Smooth muscle cell (in vitro differentiated cells): Measurements from ENCODE around the gene POGZ. TPM values are rescaled to one million over a fixed set of nuclear protein-coding genes. Genes with fewer than 3 reads are reported as not detected.
"Not testable (repeated sequence)": the region's sequence is repeated elsewhere in the genome, so short reads cannot be mapped to it uniquely, and the experiment has no call there.

ENCODE experiments used
- DNase-seq: peaks from one replicate; lab custom pipeline; 2025; ENCODE audit not compliant: unreplicated experiment; lab: John Stamatoyannopoulos, UW
- H2AFZ ChIP-seq: fragments of 200-600 bp; sonication (generic); 2 replicates; pipeline ENCODE4 v1.6.0; 2016; ENCODE audit warnings: antibody characterized with exemption, low read depth, mild to moderate bottlenecking
- H3F3A ChIP-seq: fragments of 200-600 bp; sonication (generic); 2 replicates; pipeline ENCODE4 v1.6.0; 2017; ENCODE audit warnings: antibody characterized with exemption, low read depth
- H3K27ac ChIP-seq: fragments of 200-600 bp; sonication (generic); 2 replicates; pipeline ENCODE4 v1.5.1; 2016; ENCODE audit warnings: low read depth, mild to moderate bottlenecking
- H3K27me3 ChIP-seq: fragments of 200-600 bp; sonication (generic); 2 replicates; pipeline ENCODE4 v1.6.1; 2016; ENCODE audit warnings: low read depth, mild to moderate bottlenecking
- H3K36me3 ChIP-seq: fragments of 200-600 bp; sonication (generic); 2 replicates; pipeline ENCODE4 v1.5.1; 2016; ENCODE audit warnings: low read depth
- H3K4me1 ChIP-seq: fragments of 200-600 bp; sonication (generic); 2 replicates; pipeline ENCODE4 v1.5.1; 2016; ENCODE audit warnings: low read depth
- H3K4me2 ChIP-seq: fragments of 200-600 bp; sonication (generic); 2 replicates; pipeline ENCODE4 v1.6.0; 2016; ENCODE audit warnings: mild to moderate bottlenecking
- H3K4me3 ChIP-seq: fragments of 200-600 bp; sonication (generic); 2 replicates; pipeline ENCODE4 v1.5.1; 2016; ENCODE audit warnings: mild to moderate bottlenecking
- H3K79me2 ChIP-seq: fragments of 200-600 bp; sonication (generic); 2 replicates; pipeline ENCODE4 v1.6.0; 2016; ENCODE audit warnings: low read depth, mild to moderate bottlenecking
- H3K9ac ChIP-seq: fragments of 200-600 bp; sonication (generic); 2 replicates; pipeline ENCODE4 v1.6.0; 2016; ENCODE audit warnings: low read depth
- H3K9me3 ChIP-seq: fragments of 200-600 bp; sonication (generic); replicated peaks from 2 replicates; pipeline ENCODE4 v1.5.1; 2016; ENCODE audit warnings: low read depth
- H4K20me1 ChIP-seq: fragments of 200-600 bp; sonication (generic); 2 replicates; pipeline ENCODE4 v1.6.0; 2016; ENCODE audit warnings: low read depth
- WGBS: methylation state at CpG from one replicate; pipeline ENCODE4 v1.1.7; 2016; ENCODE audit warnings: low lambda C conversion rate; 5-methylcytosine and 5-hydroxymethylcytosine counted together
- polyA plus RNA-seq: library from polyadenylated mRNA; unstranded; fragments of >200 nt; fragmentation: Nextera tagmentation; extraction: Ambion mirVana; gene quantifications from 2 replicates; pipeline ENCODE4 v1.2.1, GENCODE V29; 2016
- total RNA-seq: library from RNA; depleted of rRNA; stranded (reverse); fragments of >200 nt; gene quantifications from 2 replicates; pipeline ENCODE4 v1.2.3, GENCODE V29; 2014
- TF ChIP-seq, protein P1 (sequence below): fragments of 200-600 bp; sonication (generic); IDR thresholded peaks from 2 replicates; pipeline ENCODE4 v1.5.1; 2017; ENCODE audit warnings: borderline replicate concordance, mild to moderate bottlenecking, antibody characterized with exemption; ENCODE audit not compliant: insufficient read depth, poor library complexity, severe bottlenecking

Gene POGZ
- total and polyA plus RNA-seq, 2 experiments from 2014 or later: 20.5 to 40.9 TPM

DNA sequence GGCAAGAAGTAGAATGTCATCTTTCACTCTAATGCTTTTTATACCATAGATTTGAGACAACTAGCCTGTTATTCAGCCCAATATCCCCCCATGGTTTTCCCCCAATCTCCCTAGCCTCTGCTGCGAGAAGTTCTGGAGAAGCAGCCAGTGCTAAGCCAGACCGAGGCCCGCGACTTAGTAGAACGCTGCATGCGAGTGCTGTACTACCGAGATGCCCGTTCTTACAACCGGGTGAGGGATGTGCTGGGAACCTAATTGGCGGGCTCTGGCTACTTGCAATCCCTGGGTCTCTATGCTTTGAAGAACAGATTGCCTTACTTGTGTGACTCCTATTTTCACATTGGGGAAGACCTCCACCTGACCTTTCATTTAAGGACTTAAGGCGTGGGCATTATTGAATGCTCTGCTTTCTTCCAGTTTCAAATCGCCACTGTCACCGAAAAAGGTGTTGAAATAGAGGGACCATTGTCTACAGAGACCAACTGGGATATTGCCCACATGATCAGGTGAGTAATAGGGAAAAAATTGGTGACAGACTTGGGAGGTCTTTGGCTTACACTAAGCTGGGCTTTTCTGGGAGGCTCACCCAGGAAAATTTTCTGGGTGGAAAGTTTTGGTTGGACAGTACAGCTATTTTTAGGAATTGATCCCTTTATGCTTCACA is 58.0 kb downstream of the POGZ start:
- peaks cover 29% of the 10 kb centered on the region for H4K20me1 ChIP-seq
- TF ChIP-seq, protein P1, sequence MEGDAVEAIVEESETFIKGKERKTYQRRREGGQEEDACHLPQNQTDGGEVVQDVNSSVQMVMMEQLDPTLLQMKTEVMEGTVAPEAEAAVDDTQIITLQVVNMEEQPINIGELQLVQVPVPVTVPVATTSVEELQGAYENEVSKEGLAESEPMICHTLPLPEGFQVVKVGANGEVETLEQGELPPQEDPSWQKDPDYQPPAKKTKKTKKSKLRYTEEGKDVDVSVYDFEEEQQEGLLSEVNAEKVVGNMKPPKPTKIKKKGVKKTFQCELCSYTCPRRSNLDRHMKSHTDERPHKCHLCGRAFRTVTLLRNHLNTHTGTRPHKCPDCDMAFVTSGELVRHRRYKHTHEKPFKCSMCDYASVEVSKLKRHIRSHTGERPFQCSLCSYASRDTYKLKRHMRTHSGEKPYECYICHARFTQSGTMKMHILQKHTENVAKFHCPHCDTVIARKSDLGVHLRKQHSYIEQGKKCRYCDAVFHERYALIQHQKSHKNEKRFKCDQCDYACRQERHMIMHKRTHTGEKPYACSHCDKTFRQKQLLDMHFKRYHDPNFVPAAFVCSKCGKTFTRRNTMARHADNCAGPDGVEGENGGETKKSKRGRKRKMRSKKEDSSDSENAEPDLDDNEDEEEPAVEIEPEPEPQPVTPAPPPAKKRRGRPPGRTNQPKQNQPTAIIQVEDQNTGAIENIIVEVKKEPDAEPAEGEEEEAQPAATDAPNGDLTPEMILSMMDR: no peak
- H2AFZ ChIP-seq: no peak overlapping the region
- 97% methylated on average over 13 of the region's 13 CpGs for WGBS
- H3K27me3 ChIP-seq: no peaks in the 10 kb centered on the region
- H3K4me2 ChIP-seq: no peak overlapping the region
- H3K4me1 ChIP-seq: peaks cover 9% of the 10 kb centered on the region
- no peak for DNase-seq
- no peaks in the 10 kb centered on the region for H3K36me3 ChIP-seq
- H3K27ac ChIP-seq: peak overlapping the region; percentile 89
- H3K79me2 ChIP-seq: peaks cover 15% of the 10 kb centered on the region
- no peaks in the 10 kb centered on the region for H3K9me3 ChIP-seq
- H3F3A ChIP-seq: peaks cover 42% of the 10 kb centered on the region
- H3K4me3 ChIP-seq: no peak overlapping the region
- no peak overlapping the region for H3K9ac ChIP-seq

DNA sequence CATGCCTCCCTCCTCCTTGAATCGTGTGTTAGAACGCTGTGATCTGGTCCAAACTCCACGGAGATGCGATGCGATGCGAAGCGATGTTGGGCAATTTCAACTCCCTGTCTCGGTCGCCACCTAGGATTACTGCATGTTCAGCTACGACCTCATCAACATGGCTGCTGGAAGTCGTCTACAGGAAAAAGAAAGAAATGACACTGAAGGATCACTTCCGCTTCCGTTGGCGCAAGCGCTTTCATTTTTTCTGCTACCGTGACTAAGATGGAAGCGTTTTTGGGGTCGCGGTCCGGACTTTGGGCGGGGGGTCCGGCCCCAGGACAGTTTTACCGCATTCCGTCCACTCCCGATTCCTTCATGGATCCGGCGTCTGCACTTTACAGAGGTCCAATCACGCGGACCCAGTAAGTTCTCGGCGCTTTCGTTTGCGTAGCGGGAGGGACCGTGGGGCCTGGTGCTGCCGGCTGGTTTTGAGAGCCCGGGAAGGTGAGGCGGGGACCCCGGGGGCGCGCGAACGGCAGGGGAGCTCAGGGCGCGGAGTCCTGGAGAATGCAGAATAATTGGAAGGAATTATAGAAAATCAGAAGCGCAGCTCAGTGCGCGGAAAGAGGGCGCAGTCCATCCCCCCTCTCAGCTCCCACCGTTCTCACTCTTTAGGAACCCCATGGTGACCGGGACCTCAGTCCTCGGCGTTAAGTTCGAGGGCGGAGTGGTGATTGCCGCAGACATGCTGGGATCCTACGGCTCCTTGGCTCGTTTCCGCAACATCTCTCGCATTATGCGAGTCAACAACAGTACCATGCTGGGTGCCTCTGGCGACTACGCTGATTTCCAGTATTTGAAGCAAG is 59.7 kb downstream of the POGZ start, which contains the start of gene PSMB4:
PSMB4 (plus strand) TSS at position 250 of the 848 bp plus-strand sequence; CDS start at position 265, 15 bp downstream.
- WGBS: under 1% methylated on average over 62 of the region's 63 CpGs
- Histone ChIP-seq H3K27ac (peak within 1 kb of the TSS; percentile 89), H3K9ac (peak within 1 kb of the TSS; percentile 97), H3F3A (peaks cover 38% of the 10 kb centered on the region), H3K79me2 (peaks cover 15% of the 10 kb centered on the region), H3K36me3 (no peaks in the 10 kb centered on the region), H3K4me3 (peak within 1 kb of the TSS; percentile 91), H3K4me2 (peak within 1 kb of the TSS; percentile 90), H3K4me1 (peaks cover 9% of the 10 kb centered on the region), H3K9me3 (no peaks in the 10 kb centered on the region), H4K20me1 (peaks cover 28% of the 10 kb centered on the region), H2AFZ (peak within 1 kb of the TSS; percentile 40), H3K27me3 (no peaks in the 10 kb centered on the region)
- peak; percentile 26 for DNase-seq
- TF ChIP-seq, protein P1: no peak

DNA sequence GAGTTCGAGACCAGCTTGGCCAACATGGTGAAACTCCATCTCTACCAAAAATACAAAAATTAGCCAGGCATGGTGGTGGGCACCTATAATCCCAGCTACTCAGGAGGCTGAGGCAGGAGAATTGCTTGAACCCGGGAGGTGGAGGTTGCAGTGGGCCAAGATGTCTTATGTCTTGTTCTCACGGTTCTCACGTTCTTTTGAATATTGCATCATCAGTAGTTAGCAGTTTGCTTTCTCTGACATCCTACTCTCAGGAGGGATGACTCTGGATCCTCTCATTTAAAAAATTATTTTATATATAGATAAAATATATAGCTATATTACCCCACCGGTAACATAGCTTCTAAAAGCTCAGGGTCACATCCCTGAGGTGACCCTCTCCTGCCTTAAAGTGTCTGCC is 63.0 kb downstream of the POGZ start:
- 92% methylated on average over 5 of the region's 5 CpGs for WGBS
- H3K9ac ChIP-seq, H3F3A ChIP-seq, H3K9me3 ChIP-seq, H3K4me2 ChIP-seq, H3K4me1 ChIP-seq, H2AFZ ChIP-seq, H3K27ac ChIP-seq, H3K4me3 ChIP-seq, DNase-seq, H3K36me3 ChIP-seq, H3K27me3 ChIP-seq: not testable (repeated sequence)
- Histone ChIP-seq H3K79me2 (peaks cover 15% of the 10 kb centered on the region), H4K20me1 (peaks cover 12% of the 10 kb centered on the region)

DNA sequence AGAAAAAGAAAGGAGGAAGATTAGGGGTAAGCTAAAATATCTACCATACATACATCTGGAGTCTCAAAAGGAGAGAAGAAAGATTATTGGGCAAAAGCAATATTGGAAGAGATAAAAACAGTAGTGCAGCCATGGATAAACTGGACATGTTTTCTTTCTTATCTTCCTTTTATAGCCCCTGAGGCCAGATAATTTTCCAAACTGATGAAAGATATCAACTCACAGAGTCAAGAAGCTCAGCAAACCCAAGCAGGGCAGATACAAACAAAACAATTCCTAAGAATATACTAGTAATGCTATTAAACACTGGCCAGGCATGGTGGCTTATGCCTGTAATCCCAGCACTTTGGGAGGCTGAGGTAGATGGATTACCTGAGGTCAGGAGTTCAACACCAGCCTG is 65.7 kb downstream of the POGZ start:
- DNase-seq: no peak
- H3K4me2 ChIP-seq: no peak overlapping the region
- no peaks in the 10 kb centered on the region for H3K79me2 ChIP-seq
- H4K20me1 ChIP-seq: no peaks in the 10 kb centered on the region
- H3K4me1 ChIP-seq: no peaks in the 10 kb centered on the region
- TF ChIP-seq, protein P1: no peak
- H3K9ac ChIP-seq: no peak overlapping the region
- H3K9me3 ChIP-seq: no peaks in the 10 kb centered on the region
- H3F3A ChIP-seq: no peaks in the 10 kb centered on the region
- H3K27me3 ChIP-seq: no peaks in the 10 kb centered on the region
- H2AFZ ChIP-seq: no peak overlapping the region
- no peak overlapping the region for H3K27ac ChIP-seq
- no peaks in the 10 kb centered on the region for H3K36me3 ChIP-seq
- H3K4me3 ChIP-seq: no peak overlapping the region
